Ishikawa (cell line): ENCODE results near the gene CHEK1.

ENCODE experiments used
- CEBPB ChIP-seq: IDR thresholded peaks from 2 replicates; pipeline ENCODE4 v1.6.1; 2012
- CREB1 ChIP-seq: IDR thresholded peaks from 2 replicates; pipeline ENCODE4 v1.6.1; 2012; ENCODE audit warnings: low read depth
- EP300 ChIP-seq: IDR thresholded peaks from 2 replicates; pipeline ENCODE4 v1.6.1; 2012; ENCODE audit warnings: borderline replicate concordance
- FOXM1 ChIP-seq: IDR thresholded peaks from 2 replicates; pipeline ENCODE4 v1.6.1; 2012; ENCODE audit warnings: low read depth, borderline replicate concordance
- MAX ChIP-seq: IDR thresholded peaks from 2 replicates; pipeline ENCODE4 v1.6.1; 2012
- NFIC ChIP-seq: IDR thresholded peaks from 2 replicates; pipeline ENCODE4 v1.6.1; 2012
- RAD21 ChIP-seq: IDR thresholded peaks from 2 replicates; pipeline ENCODE4 v1.6.1; 2012; ENCODE audit warnings: low read depth
- REST ChIP-seq: IDR thresholded peaks from 2 replicates; pipeline ENCODE4 v1.6.1; 2012; ENCODE audit warnings: low read depth, mild to moderate bottlenecking
- TAF1 ChIP-seq: IDR thresholded peaks from 2 replicates; pipeline ENCODE4 v1.6.1; 2012; ENCODE audit warnings: low read depth, mild to moderate bottlenecking
- TCF12 ChIP-seq: IDR thresholded peaks from 2 replicates; pipeline ENCODE4 v1.6.1; 2012; ENCODE audit warnings: low read depth
- TEAD4 ChIP-seq: IDR thresholded peaks from 2 replicates; pipeline ENCODE4 v1.6.1; 2012
- YY1 ChIP-seq: IDR thresholded peaks from 2 replicates; pipeline ENCODE4 v1.6.1; 2012; ENCODE audit warnings: low read depth

GRCh38 chr11:125592305-125593113, 32.5 kb upstream of the CHEK1 start, which contains the start of gene STT3A:
- TF ChIP-seq MAX, result peak; percentile 80
- TF ChIP-seq TCF12, result peak; percentile 60; the same call in 1 of the 2 replicates
- TF ChIP-seq REST, result no peak
- peak; percentile 87 for TF ChIP-seq TAF1
- TF ChIP-seq YY1, result peak; percentile 79
- TF ChIP-seq NFIC, result peak; percentile 98
- no peak for TF ChIP-seq TEAD4
- no peak for TF ChIP-seq EP300
- no peak for TF ChIP-seq RAD21
- peak; percentile 82; the same call in 1 of the 2 replicates for TF ChIP-seq CREB1
- no peak for TF ChIP-seq CEBPB
- TF ChIP-seq FOXM1, result no peak; the same call in 1 of the 2 replicates
